Right atrium auricular region (tissue), 2 donors: ENCODE data around the gene TRMU. TPM values are rescaled to one million over a fixed set of nuclear protein-coding genes. Genes with fewer than 3 reads are reported as not detected.

Source experiments
- DNase-seq: peaks from one replicate; pipeline ENCODE4 v3.0.0-alpha.2; 2019; ENCODE audit warnings: low spot score
- H3K27ac ChIP-seq, 2 donors: fragments of 200-600 bp; sonication (generic); 1 replicate in 1 of 2; 2 replicates in 1 of 2; pipeline ENCODE4 v1.5.1; 2016 to 2019
- H3K27me3 ChIP-seq, 2 donors: fragments of 200-600 bp; sonication (generic); one replicate each; pipeline versions ENCODE4 v1.5.1 to v1.6.0; 2017 to 2019
- H3K36me3 ChIP-seq: fragments of 200-600 bp; sonication (generic); one replicate; pipeline ENCODE4 v1.5.1; 2016
- H3K4me1 ChIP-seq, 2 donors: fragments of 200-600 bp; sonication (generic); one replicate each; pipeline versions ENCODE4 v1.5.1 to v1.6.0; 2017 to 2019
- H3K4me3 ChIP-seq, 2 donors: fragments of 200-600 bp; sonication (generic); 1 replicate in 1 of 2; 2 replicates in 1 of 2; pipeline ENCODE4 v1.5.1; 2017 to 2019; ENCODE audit warnings: mild to moderate bottlenecking in 1 of 2, moderate library complexity in 1 of 2
- H3K9me3 ChIP-seq, 2 donors: fragments of 200-600 bp; sonication (generic); one replicate each; pipeline ENCODE4 v1.5.1; 2019
- CTCF ChIP-seq, 2 donors: fragments of 200-600 bp; sonication (generic); IDR thresholded peaks; one replicate each; pipeline ENCODE4 v1.5.1; 2019; ENCODE audit warnings: antibody characterized with exemption in 2 of 2
- total RNA-seq, 2 donors: library from RNA; depleted of rRNA; stranded (reverse); fragments of >200 nt; gene quantifications; one replicate each; pipeline ENCODE4 v1.1.0, GENCODE V29; 2016

The TRMU gene
- total RNA-seq, 2 donors from 2014 or later, result 22.2 to 22.4 TPM

DNA sequence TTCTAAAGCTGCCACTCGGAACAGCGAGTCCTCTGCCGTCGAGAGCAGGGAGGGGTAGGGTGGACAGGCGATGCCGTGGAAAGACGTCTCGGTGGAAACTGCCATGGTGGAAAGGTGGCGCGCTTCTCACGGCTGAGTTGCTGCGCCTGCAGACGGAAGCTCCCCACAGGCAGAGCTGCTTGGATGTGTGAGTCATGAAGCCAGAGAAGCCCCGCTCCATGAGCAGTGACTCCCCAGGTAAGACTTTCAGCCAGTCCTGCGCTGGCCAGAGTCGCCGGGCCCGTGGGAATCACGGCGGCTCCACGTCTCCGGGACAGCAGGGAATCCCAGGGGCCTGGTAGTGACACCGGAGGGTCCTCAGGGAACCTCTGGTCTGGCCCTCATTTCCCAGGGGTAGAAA lies 4.0 kb upstream of the TRMU start:
- no peaks in the 10 kb centered on the region for H3K36me3 ChIP-seq
- TF ChIP-seq CTCF (IDR thresholded peaks at IDR 0.05), result no peak
- H3K4me3 ChIP-seq, result no peak overlapping the region
- DNase-seq, result no peak
- H3K27ac ChIP-seq, result no peak overlapping the region
- peaks cover 0 to 9% of the 10 kb centered on the region in 2 donors for H3K4me1 ChIP-seq
- no peaks in the 10 kb centered on the region for H3K9me3 ChIP-seq
- H3K27me3 ChIP-seq, result no peaks in the 10 kb centered on the region

DNA sequence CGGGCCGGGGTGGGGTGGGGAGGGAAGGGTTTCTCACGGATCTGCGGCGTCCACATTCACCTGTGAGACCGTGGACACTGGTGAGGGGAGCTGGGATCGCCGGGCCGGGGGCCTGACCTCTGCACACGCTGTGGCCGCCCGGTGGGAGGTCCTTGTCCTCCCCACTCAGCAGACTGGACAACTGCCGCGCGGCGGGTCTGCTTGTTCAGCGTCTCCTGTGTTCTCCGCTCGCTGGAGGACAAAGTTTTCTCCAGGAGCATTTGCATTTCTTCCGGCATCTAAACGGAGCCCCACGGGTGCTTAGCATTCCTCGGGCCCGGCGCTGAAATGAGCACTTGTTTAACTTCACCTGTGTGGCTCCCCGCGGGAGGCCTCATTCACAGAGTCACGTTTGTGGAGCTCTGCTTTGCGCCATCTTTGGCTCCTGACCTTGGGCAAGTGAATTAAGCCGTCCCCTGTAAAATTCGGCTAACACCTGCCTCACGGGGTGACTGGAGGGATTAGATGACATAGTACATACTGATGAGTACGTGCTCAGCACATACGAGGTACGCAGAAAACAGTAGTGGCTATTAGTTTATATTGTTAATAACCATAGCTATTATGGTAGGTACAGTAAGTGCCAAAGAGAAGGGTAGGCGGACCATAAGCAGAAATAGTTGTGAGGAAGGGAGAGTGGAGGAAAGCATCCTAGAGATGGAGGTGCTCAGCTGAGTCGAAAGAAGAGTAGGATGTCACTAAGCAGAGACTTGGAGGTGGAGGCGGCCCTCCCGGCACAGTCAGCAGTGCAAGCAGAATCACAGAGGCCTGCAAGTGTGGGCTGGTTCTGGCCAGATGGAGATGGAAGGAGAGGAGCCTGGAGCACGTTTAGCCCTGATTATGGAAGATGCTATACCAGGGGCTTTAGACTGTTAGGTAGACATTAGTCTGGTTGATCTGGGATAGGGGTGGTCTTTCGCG lies 885 bp downstream of the TRMU start:
- DNase-seq, result no peak
- Histone ChIP-seq H3K9me3 (no peaks in the 10 kb centered on the region), H3K27me3 (no peaks in the 10 kb centered on the region), H3K36me3 (peaks cover 31% of the 10 kb centered on the region), H3K27ac (peak overlapping the region; percentile 93 to 94), H3K4me3 (peak overlapping the region; percentile 61 to 93), H3K4me1 (peaks cover 0 to 19% of the 10 kb centered on the region in 2 donors)
- TF ChIP-seq CTCF (IDR thresholded peaks at IDR 0.05), result no peak

GRCh38 chr22:46337870-46338269 lies 2.4 kb downstream of the TRMU start:
- peaks cover 0 to 19% of the 10 kb centered on the region in 2 donors for H3K4me1 ChIP-seq
- DNase-seq, result no peak
- peak overlapping the region in 1 of 2 donors; percentile 93 for H3K27ac ChIP-seq
- H3K27me3 ChIP-seq, result no peaks in the 10 kb centered on the region
- no peak for TF ChIP-seq CTCF (IDR thresholded peaks at IDR 0.05)
- H3K36me3 ChIP-seq, result peaks cover 41% of the 10 kb centered on the region
- H3K4me3 ChIP-seq, result no peak overlapping the region
- no peaks in the 10 kb centered on the region for H3K9me3 ChIP-seq

- no peak for TF ChIP-seq CTCF (IDR thresholded peaks at IDR 0.05)
- H3K4me1 ChIP-seq, result peaks cover 0 to 20% of the 10 kb centered on the region in 2 donors
- no peak overlapping the region for H3K4me3 ChIP-seq
- no peak for DNase-seq
- H3K27me3 ChIP-seq, result no peaks in the 10 kb centered on the region
- peaks cover 49% of the 10 kb centered on the region for H3K36me3 ChIP-seq
- H3K27ac ChIP-seq, result no peak overlapping the region
- H3K9me3 ChIP-seq, result no peaks in the 10 kb centered on the region
Measured at GRCh38 chr22:46338636-46339035, 3.1 kb downstream of the TRMU start.

- no peak for DNase-seq
Measured at GRCh38 chr22:46339956-46340355, 4.4 kb downstream of the TRMU start.

More at GRCh38 chr22:46339956-46340355, 4.4 kb downstream of the TRMU start:
- H3K27ac ChIP-seq, result no peak overlapping the region
- H3K36me3 ChIP-seq, result peaks cover 57% of the 10 kb centered on the region
- TF ChIP-seq CTCF (IDR thresholded peaks at IDR 0.05), result no peak
- no peak overlapping the region for H3K4me3 ChIP-seq
- no peaks in the 10 kb centered on the region for H3K27me3 ChIP-seq
- H3K4me1 ChIP-seq, result peaks cover 0 to 30% of the 10 kb centered on the region in 2 donors
- no peaks in the 10 kb centered on the region for H3K9me3 ChIP-seq
